Activated B cell treated with CpG ODN at 0.5 μM for 24 hours (primary cell): ENCODE results near the gene RPL13. TPM values are rescaled to one million over a fixed set of nuclear protein-coding genes. Genes with fewer than 3 reads are reported as not detected.

Source experiments
- ATAC-seq: fragments of 200-7000 bp; cut with Tn5 transposase; one replicate; pipeline ENCODE4 v1.10.0; 2021; ENCODE audit warnings: low read depth, mild to moderate bottlenecking, moderate library complexity
- CTCF ChIA-PET: fragments of 350-600 bp; sonication (Branson Sonifier 250); formaldehyde crosslinking; loops from one replicate; lab custom pipeline; 2021; ENCODE audit warnings: antibody characterized with exemption; lab: Charles Lee
- POLR2A ChIA-PET: fragments of 350-600 bp; sonication (Branson Sonifier 250); formaldehyde crosslinking; loops from one replicate; lab custom pipeline; 2021; ENCODE audit warnings: antibody characterized with exemption; lab: Charles Lee
- DNase-seq: peaks from one replicate; pipeline ENCODE4 v3.0.0; 2022
- H3K27ac Mint-ChIP-seq: one replicate; pipeline ENCODE4 v1.8.0; 2020; ENCODE audit warnings: mixed read lengths
- H3K27me3 Mint-ChIP-seq: one replicate; pipeline ENCODE4 v1.8.0; 2021; ENCODE audit warnings: mixed read lengths
- H3K36me3 Mint-ChIP-seq: one replicate; pipeline ENCODE4 v1.8.0; 2021; ENCODE audit warnings: low read depth, mixed read lengths
- H3K4me1 Mint-ChIP-seq: one replicate; pipeline ENCODE4 v1.8.0; 2021; ENCODE audit warnings: mixed read lengths
- H3K4me3 Mint-ChIP-seq: one replicate; pipeline ENCODE4 v1.8.0; 2020; ENCODE audit warnings: mild to moderate bottlenecking, mixed read lengths
- H3K9me3 Mint-ChIP-seq: one replicate; pipeline ENCODE4 v1.8.0; 2020; ENCODE audit warnings: mixed read lengths
- CTCF ChIP-seq: fragments of 200-600 bp; IDR thresholded peaks from one replicate; pipeline ENCODE4 v1.8.0; 2022; ENCODE audit warnings: antibody characterized with exemption, mild to moderate bottlenecking
- intact Hi-C: fragments of 100-400 bp; cut with micrococcal nuclease; formaldehyde crosslinking; loops from one replicate; pipeline ENCODE4 v1.15.1; 2024
- total RNA-seq: library from RNA; stranded (reverse); gene quantifications from 2 replicates; pipeline ENCODE4 v1.2.3, GENCODE V29; 2022

RPL13 gene
- total RNA-seq, 1 donor from 2014 or later, result 3,566 TPM

- ATAC-seq (no peak), DNase-seq (no peak)
- CTCF ChIA-PET, result no interaction called here
- intact Hi-C loops, result no loop called here
- no peaks in the 10 kb centered on the region for H3K36me3 Mint-ChIP-seq
- peaks cover 16% of the 10 kb centered on the region for H3K4me1 Mint-ChIP-seq
- no peaks in the 10 kb centered on the region for H3K9me3 Mint-ChIP-seq
- H3K27me3 Mint-ChIP-seq, result peaks cover 5% of the 10 kb centered on the region
- no peak overlapping the region for H3K27ac Mint-ChIP-seq
- no peak for TF ChIP-seq CTCF
- POLR2A ChIA-PET, result interaction anchor here (0.6 kb wide), 1 partner anchor 17 kb away, joined by 11 read pairs; no protein-coding TSS in a partner anchor
- H3K4me3 Mint-ChIP-seq, result no peak overlapping the region
These were observed 16.7 kb downstream of the RPL13 start for GRCh38 chr16:89577055-89577759.

- intact Hi-C loops, result no loop called here
- H3K4me3 Mint-ChIP-seq, result no peak overlapping the region
- ChIA-PET POLR2A (no interaction called here), CTCF (no interaction called here)
- H3K4me1 Mint-ChIP-seq, result peaks cover under 1% of the 10 kb centered on the region
- no peaks in the 10 kb centered on the region for H3K27me3 Mint-ChIP-seq
- no peak overlapping the region for H3K27ac Mint-ChIP-seq
- no peaks in the 10 kb centered on the region for H3K36me3 Mint-ChIP-seq
- DNase-seq (no peak), ATAC-seq (no peak)
- H3K9me3 Mint-ChIP-seq, result no peaks in the 10 kb centered on the region
- no peak for TF ChIP-seq CTCF
These were observed 18.9 kb downstream of the RPL13 start for GRCh38 chr16:89579351-89579750.

- CTCF ChIA-PET, result no interaction called here
These were observed 20.7 kb downstream of the RPL13 start for GRCh38 chr16:89581045-89581695.

GRCh38 chr16:89581861-89582563 is 21.5 kb downstream of the RPL13 start:
- intact Hi-C loops, result no loop called here
- ChIA-PET POLR2A (interaction anchor here (0.6 kb wide), 1 partner anchor 11 kb away, joined by 4 read pairs; no protein-coding TSS in a partner anchor), CTCF (no interaction called here)
- Mint-ChIP-seq H3K9me3 (no peaks in the 10 kb centered on the region), H3K27ac (no peak overlapping the region), H3K4me1 (no peaks in the 10 kb centered on the region), H3K4me3 (no peak overlapping the region), H3K27me3 (no peaks in the 10 kb centered on the region), H3K36me3 (no peaks in the 10 kb centered on the region)
- DNase-seq (no peak), ATAC-seq (no peak)
- no peak for TF ChIP-seq CTCF

More at GRCh38 chr16:89581045-89581695, 20.7 kb downstream of the RPL13 start:
- H3K4me3 Mint-ChIP-seq, result no peak overlapping the region
- no peak for TF ChIP-seq CTCF
- DNase-seq (no peak), ATAC-seq (no peak)
- POLR2A ChIA-PET, result no interaction called here
- no peak overlapping the region for H3K27ac Mint-ChIP-seq
- H3K4me1 Mint-ChIP-seq, result no peaks in the 10 kb centered on the region
- no peaks in the 10 kb centered on the region for H3K27me3 Mint-ChIP-seq
- H3K36me3 Mint-ChIP-seq, result no peaks in the 10 kb centered on the region
- intact Hi-C loops, result no loop called here
- no peaks in the 10 kb centered on the region for H3K9me3 Mint-ChIP-seq
